Trophoblast cell (in vitro differentiated cells and primary cell): Measurements from ENCODE around the gene TTC31.
A peak's percentile ranks its signal among the peaks of the same experiment; 100 is the strongest.
"Not testable (repeated sequence)": the region's sequence is repeated elsewhere in the genome, so short reads cannot be mapped to it uniquely, and the experiment has no call there.

Source experiments
- DNase-seq, 2 donors: peaks; one replicate each; pipeline ENCODE4 v3.0.0-alpha.2; 2016
- H2AFZ ChIP-seq: 2 replicates; pipeline ENCODE4 v1.6.1; 2013; ENCODE audit warnings: low read length, moderate library complexity, mild to moderate bottlenecking; ENCODE audit not compliant: insufficient read depth, poor library complexity
- H2AK5ac ChIP-seq: 2 replicates; pipeline ENCODE4 v1.6.1; 2013; ENCODE audit warnings: mild to moderate bottlenecking, low read length
- H2BK120ac ChIP-seq: 2 replicates; pipeline ENCODE4 v1.6.1; 2013; ENCODE audit warnings: low read length, mild to moderate bottlenecking, moderate library complexity; ENCODE audit not compliant: insufficient read depth, poor library complexity
- H2BK12ac ChIP-seq: 2 replicates; pipeline ENCODE4 v1.6.1; 2013; ENCODE audit warnings: mild to moderate bottlenecking, low read length, moderate library complexity
- H2BK5ac ChIP-seq: 2 replicates; pipeline ENCODE4 v1.6.1; 2013; ENCODE audit warnings: low read length, low read depth, moderate library complexity, mild to moderate bottlenecking; ENCODE audit not compliant: poor library complexity
- H3K14ac ChIP-seq: 2 replicates; pipeline ENCODE4 v1.6.1; 2013; ENCODE audit warnings: mild to moderate bottlenecking, low read length
- H3K18ac ChIP-seq: 2 replicates; pipeline ENCODE4 v1.6.1; 2013; ENCODE audit warnings: mild to moderate bottlenecking, low read length
- H3K23ac ChIP-seq: 2 replicates; pipeline ENCODE4 v1.6.1; 2013; ENCODE audit warnings: low read length
- H3K27ac ChIP-seq: 2 replicates; pipeline ENCODE4 v1.5.1; 2013; ENCODE audit warnings: low read depth, mild to moderate bottlenecking, inconsistent platforms, low read length, moderate library complexity
- H3K27me3 ChIP-seq: 2 replicates; pipeline ENCODE4 v1.6.1; 2013; ENCODE audit warnings: inconsistent platforms, mild to moderate bottlenecking, low read length, moderate library complexity; ENCODE audit not compliant: insufficient read depth
- H3K36me3 ChIP-seq, 2 experiments: 1 replicate in 1 of 2; 2 replicates in 1 of 2; pipeline ENCODE4 v1.6.1; 2013; ENCODE audit warnings: low read length in 2 of 2, mild to moderate bottlenecking in 2 of 2, moderate library complexity in 1 of 2; ENCODE audit not compliant: insufficient read depth in 2 of 2, control insufficient read depth in 1 of 2
- H3K4ac ChIP-seq: 2 replicates; pipeline ENCODE4 v1.6.1; 2013; ENCODE audit warnings: low read depth, mild to moderate bottlenecking, low read length, moderate library complexity
- H3K4me1 ChIP-seq, 2 experiments: 1 replicate in 1 of 2; 2 replicates in 1 of 2; pipeline ENCODE4 v1.6.1; 2013; ENCODE audit warnings: low read length in 2 of 2, mild to moderate bottlenecking in 2 of 2, moderate library complexity in 1 of 2; ENCODE audit not compliant: insufficient read depth in 2 of 2, control insufficient read depth in 1 of 2
- H3K4me2 ChIP-seq: 2 replicates; pipeline ENCODE4 v1.6.1; 2013; ENCODE audit warnings: inconsistent platforms, mild to moderate bottlenecking, low read length, moderate library complexity
- H3K4me3 ChIP-seq: 2 replicates; pipeline ENCODE4 v1.5.1; 2013; ENCODE audit warnings: mild to moderate bottlenecking, low read depth, low read length, inconsistent platforms
- H3K79me1 ChIP-seq: one replicate; pipeline ENCODE4 v1.6.1; 2013; ENCODE audit warnings: low read length
- H3K79me2 ChIP-seq: 2 replicates; pipeline ENCODE4 v1.6.1; 2013; ENCODE audit warnings: low read length, mild to moderate bottlenecking; ENCODE audit not compliant: control insufficient read depth, insufficient read depth, poor library complexity
- H3K9ac ChIP-seq: 2 replicates; pipeline ENCODE4 v1.6.1; 2013; ENCODE audit warnings: mild to moderate bottlenecking, low read length
- H3K9me3 ChIP-seq: 2 replicates; pipeline ENCODE4 v1.6.1; 2013; ENCODE audit warnings: low read depth, mild to moderate bottlenecking, control low read depth, inconsistent platforms, low read length; ENCODE audit not compliant: insufficient read depth
- H4K12ac ChIP-seq: 2 replicates; pipeline ENCODE4 v1.6.1; 2013; ENCODE audit warnings: low read depth, mild to moderate bottlenecking, low read length, moderate library complexity
- H4K8ac ChIP-seq: 2 replicates; pipeline ENCODE4 v1.6.1; 2013; ENCODE audit warnings: low read depth, mild to moderate bottlenecking, low read length, moderate library complexity
- H4K91ac ChIP-seq: one replicate; pipeline ENCODE4 v1.6.1; 2013; ENCODE audit warnings: low read depth, mild to moderate bottlenecking, low read length, moderate library complexity
- WGBS: extraction: QIAGEN DNeasy Blood & Tissue Kit; methylation state at CpG from one replicate; pipeline ENCODE4 v1.1.7; 2013; ENCODE audit warnings: missing lambda C conversion rate; ENCODE audit not compliant: insufficient read length, insufficient coverage; ENCODE audit errors: extremely low coverage; 5-methylcytosine and 5-hydroxymethylcytosine counted together

Gene TTC31

GRCh38 chr2:74462786-74463105 lies 20.1 kb upstream of the TTC31 start:
- Histone ChIP-seq H2AFZ (no peak overlapping the region), H2BK120ac (no peak overlapping the region), H3K4ac (no peak overlapping the region), H3K4me2 (no peak overlapping the region), H4K8ac (no peak overlapping the region), H2BK5ac (no peak overlapping the region), H3K79me2 (peaks cover 17% of the 10 kb centered on the region), H3K18ac (no peak overlapping the region), H3K14ac (no peak overlapping the region), H3K4me1 (peaks cover 6 to 12% of the 10 kb centered on the region in 2 experiments), H3K4me3 (no peak overlapping the region), H2BK12ac (no peak overlapping the region), H4K12ac (no peak overlapping the region), H3K23ac (no peak overlapping the region), H3K9me3 (peaks cover 5% of the 10 kb centered on the region), H3K27me3 (no peaks in the 10 kb centered on the region), H3K27ac (no peak overlapping the region), H4K91ac (no peak overlapping the region), H3K79me1 (peaks cover 15% of the 10 kb centered on the region), H3K36me3 (peaks cover 34 to 36% of the 10 kb centered on the region in 2 experiments), H2AK5ac (no peak overlapping the region), H3K9ac (no peak overlapping the region)
- WGBS = no CpG with 5 or more reads among the region's 4 CpGs
- DNase-seq = no peak

GRCh38 chr2:74464406-74464805 lies 18.5 kb upstream of the TTC31 start:
- peak overlapping the region; percentile 96 for H3K4me2 ChIP-seq
- no peak overlapping the region for H3K27ac ChIP-seq
- peak overlapping the region; percentile 96 for H3K4ac ChIP-seq
- peak overlapping the region; percentile 99 for H3K4me3 ChIP-seq
- H4K8ac ChIP-seq = peak overlapping the region; percentile 68
- no CpG with 5 or more reads among the region's 13 CpGs for WGBS
- H4K91ac ChIP-seq = peak overlapping the region; percentile 59
- H3K9me3 ChIP-seq = peaks cover 5% of the 10 kb centered on the region
- peak overlapping the region; percentile 7 for H2BK12ac ChIP-seq
- H2BK5ac ChIP-seq = peak overlapping the region; percentile 34
- no peak for DNase-seq
- H3K23ac ChIP-seq = peak overlapping the region; percentile 46
- H3K36me3 ChIP-seq = peaks cover 34% of the 10 kb centered on the region in 2 experiments
- H3K9ac ChIP-seq = peak overlapping the region; percentile 94
- H4K12ac ChIP-seq = peak overlapping the region; percentile 49
- H3K79me1 ChIP-seq = peaks cover 8% of the 10 kb centered on the region
- H2AFZ ChIP-seq = peak overlapping the region; percentile 55
- peak overlapping the region; percentile 93 for H2AK5ac ChIP-seq
- peaks cover 9% of the 10 kb centered on the region for H3K79me2 ChIP-seq
- peak overlapping the region; percentile 60 for H3K18ac ChIP-seq
- H2BK120ac ChIP-seq = peak overlapping the region; percentile 29
- H3K27me3 ChIP-seq = no peaks in the 10 kb centered on the region
- H3K14ac ChIP-seq = peak overlapping the region; percentile 95
- peaks cover 4 to 8% of the 10 kb centered on the region in 2 experiments for H3K4me1 ChIP-seq

DNA sequence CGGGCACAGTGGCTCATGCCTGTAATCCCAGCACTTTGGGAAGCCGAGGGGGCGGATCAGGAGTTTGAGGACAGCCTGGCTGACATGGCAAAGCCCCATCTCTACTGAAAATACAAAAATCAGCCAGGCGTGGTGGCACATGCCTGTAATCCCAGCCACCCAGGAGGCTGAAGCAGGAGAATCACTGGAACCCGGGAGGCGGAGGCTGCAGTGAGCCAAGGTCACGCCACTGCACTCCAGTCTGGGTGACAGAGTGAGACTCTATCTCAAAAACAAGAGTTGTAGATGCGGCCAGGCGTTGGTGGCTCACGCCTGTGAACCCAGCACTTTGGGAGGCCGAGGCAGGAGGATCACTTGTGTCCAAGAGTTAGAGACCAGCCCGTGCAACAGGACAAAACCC lies 12.1 kb upstream of the TTC31 start:
- H3K4me1 ChIP-seq, H3K79me1 ChIP-seq, H2BK120ac ChIP-seq, H3K9ac ChIP-seq, H2AK5ac ChIP-seq, H2BK5ac ChIP-seq, H3K9me3 ChIP-seq, H3K23ac ChIP-seq, H3K27ac ChIP-seq, H2BK12ac ChIP-seq, H3K79me2 ChIP-seq, H4K8ac ChIP-seq, H3K14ac ChIP-seq, H4K12ac ChIP-seq, H3K27me3 ChIP-seq, H3K4me3 ChIP-seq, DNase-seq, H3K4ac ChIP-seq, H3K4me2 ChIP-seq, H4K91ac ChIP-seq, H2AFZ ChIP-seq, H3K18ac ChIP-seq: not testable (repeated sequence)
- peaks cover 12 to 15% of the 10 kb centered on the region in 2 experiments for H3K36me3 ChIP-seq
- WGBS = no CpG with 5 or more reads among the region's 12 CpGs

GRCh38 chr2:74471332-74472065 lies 11.4 kb upstream of the TTC31 start:
- Histone ChIP-seq H3K79me1 (peaks cover 9% of the 10 kb centered on the region), H3K27me3 (no peaks in the 10 kb centered on the region), H3K4me2 (peak overlapping the region; percentile 67), H3K36me3 (peaks cover 12 to 15% of the 10 kb centered on the region in 2 experiments), H3K4me1 (peaks cover 5 to 7% of the 10 kb centered on the region in 2 experiments), H3K4ac (no peak overlapping the region), H3K23ac (no peak overlapping the region), H3K9ac (peak overlapping the region; percentile 83), H2AFZ (no peak overlapping the region), H4K8ac (peak overlapping the region; percentile 90), H2AK5ac (no peak overlapping the region), H2BK12ac (no peak overlapping the region), H3K18ac (no peak overlapping the region), H4K12ac (peak overlapping the region; percentile 85), H4K91ac (no peak overlapping the region), H3K27ac (peak overlapping the region; percentile 78), H3K4me3 (peak overlapping the region; percentile 90), H2BK5ac (no peak overlapping the region), H3K14ac (no peak overlapping the region), H2BK120ac (no peak overlapping the region), H3K79me2 (peaks cover 3% of the 10 kb centered on the region), H3K9me3 (peaks cover 1% of the 10 kb centered on the region)
- WGBS = no CpG with 5 or more reads among the region's 16 CpGs
- no peak for DNase-seq
